IPS DF 6.9 (cell line): ENCODE data around the gene CBLIF.
A peak's percentile ranks its signal among the peaks of the same experiment; 100 is the strongest.
"Not testable (repeated sequence)": the region's sequence is repeated elsewhere in the genome, so short reads cannot be mapped to it uniquely, and the experiment has no call there.

ENCODE experiments used
- DNase-seq: peaks from one replicate; pipeline ENCODE4 v3.0.0-alpha.2; 2013; ENCODE audit warnings: low read depth, low spot score
- H3K27ac ChIP-seq: one replicate; pipeline ENCODE4 v1.5.1; 2013; ENCODE audit warnings: low read length, control low read depth
- H3K27me3 ChIP-seq: 2 replicates; pipeline ENCODE4 v1.6.1; 2013; ENCODE audit warnings: mild to moderate bottlenecking, low read length; ENCODE audit not compliant: control insufficient read depth, insufficient read depth
- H3K36me3 ChIP-seq: 2 replicates; pipeline ENCODE4 v1.6.1; 2013; ENCODE audit warnings: low read length; ENCODE audit not compliant: control insufficient read depth, insufficient read depth
- H3K4me1 ChIP-seq: 2 replicates; pipeline ENCODE4 v1.6.1; 2013; ENCODE audit warnings: low read length; ENCODE audit not compliant: control insufficient read depth, insufficient read depth
- H3K4me3 ChIP-seq: 2 replicates; pipeline ENCODE4 v1.5.1; 2013; ENCODE audit warnings: mild to moderate bottlenecking, low read length
- H3K9me3 ChIP-seq: 2 replicates; pipeline ENCODE4 v1.6.1; 2013; ENCODE audit warnings: low read length, inconsistent platforms; ENCODE audit not compliant: control insufficient read depth, insufficient read depth
- whole genome bisulfite sequencing: extraction: QIAGEN DNeasy Blood & Tissue Kit; methylation state at CpG from one replicate; pipeline ENCODE4 v1.1.7; 2013; ENCODE audit warnings: mixed read lengths, missing lambda C conversion rate; ENCODE audit not compliant: insufficient read length, insufficient coverage; 5-methylcytosine and 5-hydroxymethylcytosine counted together

The CBLIF gene

GRCh38 chr11:59816434-59816833 is 28.9 kb downstream of the CBLIF start:
- H3K4me1 ChIP-seq, H3K4me3 ChIP-seq, DNase-seq, H3K27me3 ChIP-seq, H3K36me3 ChIP-seq, H3K27ac ChIP-seq, H3K9me3 ChIP-seq: not testable (repeated sequence)
- WGBS, result no CpG with 5 or more reads among the region's 1 CpG

- H3K9me3 ChIP-seq, result no peaks in the 10 kb centered on the region
- peaks cover 2% of the 10 kb centered on the region; the same call in 1 of the 2 replicates for H3K4me1 ChIP-seq
- no peak overlapping the region for H3K4me3 ChIP-seq
- no CpG with 5 or more reads among the region's 1 CpG for WGBS
- no peak for DNase-seq
- H3K27ac ChIP-seq, result no peak overlapping the region
- H3K36me3 ChIP-seq, result no peaks in the 10 kb centered on the region
- no peaks in the 10 kb centered on the region for H3K27me3 ChIP-seq
These were observed 29.5 kb downstream of the CBLIF start for GRCh38 chr11:59815754-59816153.

DNA sequence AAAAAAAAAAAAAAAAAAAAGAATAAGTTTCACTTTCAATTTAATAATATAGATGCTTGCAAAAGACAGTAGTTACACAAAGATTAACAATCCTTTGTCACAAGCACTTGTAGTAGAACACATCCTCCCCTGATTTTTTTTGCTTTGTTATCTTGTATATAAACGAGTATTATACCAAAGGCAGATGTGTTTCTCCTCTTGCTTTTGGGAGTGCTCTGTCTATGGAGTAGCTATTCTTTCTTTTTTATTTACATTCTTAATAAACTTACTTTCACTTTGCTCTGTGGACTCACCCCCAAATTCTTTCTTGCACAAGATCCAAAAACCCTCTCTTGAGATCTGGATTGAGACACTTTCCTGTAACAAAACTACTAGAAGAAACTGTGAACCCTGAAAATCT is 31.3 kb downstream of the CBLIF start:
- no peaks in the 10 kb centered on the region for H3K9me3 ChIP-seq
- WGBS, result no CpG with 5 or more reads among the region's 1 CpG
- H3K4me3 ChIP-seq, result no peak overlapping the region
- H3K27me3 ChIP-seq, result no peaks in the 10 kb centered on the region
- H3K27ac ChIP-seq, result no peak overlapping the region
- peaks cover 2% of the 10 kb centered on the region; the same call in 1 of the 2 replicates for H3K4me1 ChIP-seq
- no peak for DNase-seq
- H3K36me3 ChIP-seq, result no peaks in the 10 kb centered on the region

- no peak overlapping the region for H3K4me3 ChIP-seq
- no peaks in the 10 kb centered on the region; the same call in 1 of the 2 replicates for H3K36me3 ChIP-seq
- no peak for DNase-seq
- H3K4me1 ChIP-seq, result peaks cover 2% of the 10 kb centered on the region; the same call in 1 of the 2 replicates
- H3K9me3 ChIP-seq, result no peaks in the 10 kb centered on the region
- no peak overlapping the region for H3K27ac ChIP-seq
- no CpG with 5 or more reads among the region's 1 CpG for WGBS
- no peaks in the 10 kb centered on the region for H3K27me3 ChIP-seq
These were observed 31.9 kb downstream of the CBLIF start for GRCh38 chr11:59813364-59813763.

- no CpG with 5 or more reads among the region's 2 CpGs for WGBS
- Histone ChIP-seq H3K36me3 (no peaks in the 10 kb centered on the region; the same call in 1 of the 2 replicates), H3K9me3 (no peaks in the 10 kb centered on the region), H3K27ac (no peak overlapping the region), H3K4me1 (peaks cover 2% of the 10 kb centered on the region; the same call in 1 of the 2 replicates), H3K4me3 (no peak overlapping the region), H3K27me3 (no peaks in the 10 kb centered on the region)
- no peak for DNase-seq
These were observed 33.1 kb downstream of the CBLIF start for GRCh38 chr11:59812220-59812619.

- WGBS, result no CpG with 5 or more reads among the region's 8 CpGs
- H3K27me3 ChIP-seq, result no peaks in the 10 kb centered on the region
- peaks cover 2% of the 10 kb centered on the region; the same call in 1 of the 2 replicates for H3K4me1 ChIP-seq
- no peak for DNase-seq
- peaks cover 10% of the 10 kb centered on the region; the same call in 1 of the 2 replicates for H3K36me3 ChIP-seq
- H3K4me3 ChIP-seq, result peak overlapping the region; percentile 15; the same call in 1 of the 2 replicates
- H3K9me3 ChIP-seq, result no peaks in the 10 kb centered on the region
- H3K27ac ChIP-seq, result no peak overlapping the region
These were observed 34.4 kb downstream of the CBLIF start for GRCh38 chr11:59810911-59811259.

GRCh38 chr11:59810189-59810910 is 34.9 kb downstream of the CBLIF start, which contains the start of gene MRPL16:
MRPL16 (minus strand) TSS chr11:59810778; CDS start chr11:59810658, 120 bp downstream.
- H3K27me3 ChIP-seq, result no peaks in the 10 kb centered on the region
- H3K36me3 ChIP-seq, result peaks cover 10% of the 10 kb centered on the region; the same call in 1 of the 2 replicates
- peak within 1 kb of the TSS; percentile 96 for H3K4me3 ChIP-seq
- WGBS, result no CpG with 5 or more reads among the region's 54 CpGs
- H3K4me1 ChIP-seq, result peaks cover 2% of the 10 kb centered on the region; the same call in 1 of the 2 replicates
- peak; percentile 74 for DNase-seq
- H3K27ac ChIP-seq, result no peak within 1 kb of the TSS
- H3K9me3 ChIP-seq, result no peaks in the 10 kb centered on the region

GRCh38 chr11:59807047-59807610 is 38.2 kb downstream of the CBLIF start:
- WGBS, result no CpG with 5 or more reads among the region's 1 CpG

DNA sequence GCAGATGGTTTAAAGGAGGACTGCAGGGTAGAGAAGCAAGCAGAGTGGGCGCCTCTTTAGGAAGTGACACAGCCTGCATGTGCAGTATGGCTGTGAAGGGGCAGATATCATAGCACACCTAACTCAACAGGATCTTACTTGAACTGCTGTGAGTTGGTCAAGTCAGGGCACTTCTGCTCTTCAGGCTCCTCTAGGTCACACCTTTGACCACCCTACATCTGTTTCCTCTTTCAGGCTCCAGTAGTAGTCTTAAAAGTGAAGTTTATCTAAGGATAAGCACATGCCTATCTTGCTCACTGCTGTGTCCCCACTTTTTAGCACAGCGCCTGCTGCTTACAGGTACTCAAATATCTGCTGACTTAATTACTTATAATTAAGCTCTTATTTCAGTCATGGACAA is 41.2 kb downstream of the CBLIF start:
- DNase-seq, result no peak
- Histone ChIP-seq H3K27ac (no peak overlapping the region), H3K27me3 (no peaks in the 10 kb centered on the region), H3K4me1 (no peaks in the 10 kb centered on the region), H3K9me3 (no peaks in the 10 kb centered on the region), H3K4me3 (no peak overlapping the region), H3K36me3 (peaks cover 16% of the 10 kb centered on the region; the same call in 1 of the 2 replicates)
- no CpG with 5 or more reads among the region's 2 CpGs for WGBS

More at GRCh38 chr11:59807047-59807610, 38.2 kb downstream of the CBLIF start:
- Histone ChIP-seq H3K9me3 (no peaks in the 10 kb centered on the region), H3K36me3 (peaks cover 14% of the 10 kb centered on the region; the same call in 1 of the 2 replicates), H3K27me3 (no peaks in the 10 kb centered on the region), H3K4me1 (no peaks in the 10 kb centered on the region), H3K27ac (no peak overlapping the region), H3K4me3 (no peak overlapping the region)
- DNase-seq, result no peak

DNA sequence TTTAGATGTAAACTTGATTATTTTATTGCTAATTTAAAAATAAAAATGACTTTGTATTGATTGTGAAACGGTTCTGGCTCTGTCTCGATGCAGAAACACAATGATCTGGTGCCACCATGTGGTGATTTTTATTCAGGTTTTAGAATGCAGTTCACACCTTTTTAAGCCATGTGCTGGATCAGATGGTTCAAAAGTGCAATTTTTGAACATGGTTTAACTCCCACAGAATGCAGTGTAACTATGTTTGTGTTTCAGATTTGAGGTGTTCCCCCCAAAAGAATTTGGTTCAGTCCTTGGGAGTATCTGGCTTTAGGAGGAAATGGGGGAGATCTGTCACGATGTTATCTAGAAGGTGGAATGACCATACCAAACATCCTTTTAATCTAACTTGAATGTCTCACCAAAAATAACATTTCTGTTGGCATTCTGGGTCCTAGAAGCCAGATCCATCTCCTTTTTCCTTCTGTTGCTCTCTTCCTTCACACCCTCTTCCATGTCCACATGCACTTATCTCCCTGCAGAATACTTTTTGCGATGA is 42.6 kb downstream of the CBLIF start:
- H3K36me3 ChIP-seq, result peaks cover 16% of the 10 kb centered on the region; the same call in 1 of the 2 replicates
- no peak overlapping the region for H3K27ac ChIP-seq
- H3K9me3 ChIP-seq, result no peaks in the 10 kb centered on the region
- H3K27me3 ChIP-seq, result no peaks in the 10 kb centered on the region
- no peak overlapping the region for H3K4me3 ChIP-seq
- no CpG with 5 or more reads among the region's 4 CpGs for WGBS
- no peak for DNase-seq
- H3K4me1 ChIP-seq, result no peaks in the 10 kb centered on the region
